HG03432 (cell line): Measurements from ENCODE around the gene LIFR.
A peak's percentile ranks its signal among the peaks of the same experiment; 100 is the strongest.

Source experiments
- ATAC-seq: cut with Tn5 transposase; IDR thresholded peaks from one replicate; pipeline ENCODE4 v1.9.1; 2021; ENCODE audit warnings: mild to moderate bottlenecking, moderate library complexity; ENCODE audit not compliant: unreplicated experiment

Gene LIFR

GRCh38 chr5:38551030-38552017 is 5.1 kb downstream of the LIFR start:
- ATAC-seq = peak; percentile 61

DNA sequence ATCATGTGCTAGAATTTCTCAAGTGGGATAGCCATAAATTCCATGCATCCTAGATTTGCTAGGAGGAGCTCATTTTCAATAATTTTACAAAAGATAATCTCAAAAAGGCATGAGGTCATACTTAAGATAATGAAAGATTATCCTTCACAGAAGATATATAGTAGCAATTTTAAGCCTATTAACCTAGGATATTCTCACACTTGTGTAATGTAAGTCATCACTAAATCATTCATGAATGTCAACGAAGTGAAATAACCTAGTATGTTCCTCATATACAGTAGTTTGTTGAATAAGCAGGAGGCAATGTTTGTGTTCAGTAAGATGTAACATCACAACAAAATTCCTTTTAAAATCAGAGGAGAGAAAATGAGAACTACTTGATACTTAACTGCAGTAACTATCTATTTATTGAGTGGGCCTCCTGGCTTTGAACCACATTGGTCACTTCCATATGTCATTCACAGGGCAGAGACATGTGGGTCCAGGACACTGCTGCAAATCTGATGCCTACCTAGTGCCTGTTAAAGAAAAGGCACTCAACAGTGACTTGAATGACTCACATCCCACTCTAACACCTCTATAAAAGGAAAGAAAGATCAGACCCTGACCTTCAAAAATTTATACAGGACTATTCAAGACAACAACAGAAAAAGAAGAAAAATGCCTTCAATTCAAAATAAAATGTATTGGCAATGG is 8.2 kb downstream of the LIFR start:
- no peak for ATAC-seq

GRCh38 chr5:38547257-38547656 is 9.2 kb downstream of the LIFR start:
- no peak for ATAC-seq

- ATAC-seq = no peak
Measured at GRCh38 chr5:38546691-38547146, 9.7 kb downstream of the LIFR start.

DNA sequence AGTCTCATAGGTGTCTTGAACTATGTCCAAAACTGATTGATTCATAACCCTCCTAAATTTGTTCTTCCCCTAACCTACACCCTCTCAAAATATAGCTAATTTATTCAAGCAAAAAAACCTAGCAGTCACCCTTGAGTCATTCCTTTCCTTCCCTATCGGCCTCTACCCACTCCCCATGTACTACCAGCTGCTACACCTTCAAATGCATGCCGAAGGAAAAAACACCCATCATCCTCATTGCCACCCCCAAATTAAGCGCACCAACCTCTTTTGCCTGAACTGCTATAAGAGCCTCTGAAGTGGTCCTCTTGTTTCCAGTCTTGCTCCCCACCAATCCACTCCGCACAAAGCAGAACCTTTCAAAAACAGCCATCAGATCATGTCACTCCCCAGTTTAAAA is 12.6 kb downstream of the LIFR start:
- no peak for ATAC-seq

- ATAC-seq = no peak
Measured at GRCh38 chr5:38543074-38543473, 13.4 kb downstream of the LIFR start.

DNA sequence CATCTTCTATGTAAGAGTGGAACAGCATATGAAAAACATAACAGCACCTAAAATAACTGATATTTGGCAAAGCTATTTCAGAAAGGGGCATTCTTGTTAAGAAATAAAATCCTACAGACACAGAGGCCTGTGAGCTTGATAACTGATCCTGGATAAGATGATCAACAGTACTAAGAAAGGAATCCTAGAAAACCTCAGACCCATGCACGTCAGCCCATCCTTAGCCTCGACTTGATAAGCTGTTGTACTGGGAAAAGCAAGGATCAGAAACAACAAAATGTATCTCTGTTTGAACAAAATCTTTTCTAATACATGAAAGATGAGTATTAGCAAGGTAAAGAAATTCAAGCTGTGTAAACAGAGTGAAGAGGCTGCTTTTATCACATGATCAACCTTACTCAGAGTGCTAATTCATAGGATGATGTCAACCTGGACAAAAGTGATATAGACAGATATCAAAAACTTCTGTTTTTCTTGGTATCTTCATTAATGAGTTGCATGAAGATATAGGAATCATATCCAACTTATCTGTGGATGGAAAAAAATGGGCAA is 15.2 kb downstream of the LIFR start:
- no peak for ATAC-seq

DNA sequence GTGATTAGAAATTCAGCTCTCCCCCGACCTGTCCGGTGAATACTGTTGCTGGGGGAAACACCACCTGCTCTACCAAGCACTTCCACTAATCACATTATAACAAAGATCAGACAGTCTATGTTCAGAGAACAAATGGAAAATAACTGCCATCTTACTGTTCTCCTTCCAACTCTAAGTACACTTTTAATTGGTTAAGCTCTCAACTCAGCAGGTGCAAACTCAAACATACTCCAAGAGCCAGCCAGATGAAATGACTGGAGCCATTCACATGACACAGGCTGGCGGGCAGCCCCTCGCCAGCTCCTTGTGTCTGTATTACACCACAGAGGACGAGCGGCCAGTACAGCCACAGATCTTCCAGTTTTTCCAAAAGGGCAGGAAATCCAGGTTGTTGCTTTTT is 16.1 kb downstream of the LIFR start:
- ATAC-seq = no peak

DNA sequence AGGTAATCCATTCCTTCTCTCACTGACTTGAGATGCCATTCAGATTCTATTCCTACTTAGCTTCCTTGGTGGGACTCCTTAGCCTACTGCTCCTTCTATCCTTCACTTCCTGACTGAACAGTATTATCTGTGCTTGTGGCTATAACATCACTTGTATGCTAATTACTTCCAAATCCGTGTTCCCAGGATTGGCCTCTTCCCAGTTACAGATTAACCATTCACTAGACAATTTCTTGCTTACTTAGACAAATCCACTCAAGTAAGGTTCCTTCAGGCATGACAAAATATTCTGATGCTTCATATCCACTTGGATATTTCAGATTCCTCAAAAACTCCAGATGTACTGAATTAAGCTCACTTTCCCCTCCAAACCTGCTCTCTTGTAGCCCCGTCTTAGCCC is 18.3 kb downstream of the LIFR start:
- no peak for ATAC-seq

GRCh38 chr5:38537505-38537904 is 18.9 kb downstream of the LIFR start:
- ATAC-seq = no peak

- no peak for ATAC-seq
Measured at GRCh38 chr5:38536968-38537367, 19.5 kb downstream of the LIFR start.

DNA sequence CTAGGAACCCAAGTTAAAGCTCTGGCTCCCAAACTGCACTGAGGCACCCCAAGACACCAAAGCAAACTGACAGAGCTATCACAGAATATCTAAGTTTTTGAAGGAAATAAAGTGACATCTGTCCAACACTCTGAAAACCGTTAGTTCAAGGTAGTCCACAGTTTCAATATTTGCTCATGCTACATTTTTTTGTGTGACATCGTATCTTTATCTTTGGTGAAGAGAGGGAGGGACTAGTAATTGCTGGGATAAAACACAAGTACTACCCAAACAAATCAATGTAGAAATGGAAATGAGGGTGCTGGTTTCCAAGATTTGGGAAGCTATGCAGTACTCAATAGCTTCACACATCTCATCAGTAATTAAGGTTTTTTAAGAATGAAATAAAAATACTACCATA is 20.6 kb downstream of the LIFR start:
- no peak for ATAC-seq

GRCh38 chr5:38535248-38535750 is 21.1 kb downstream of the LIFR start:
- no peak for ATAC-seq

DNA sequence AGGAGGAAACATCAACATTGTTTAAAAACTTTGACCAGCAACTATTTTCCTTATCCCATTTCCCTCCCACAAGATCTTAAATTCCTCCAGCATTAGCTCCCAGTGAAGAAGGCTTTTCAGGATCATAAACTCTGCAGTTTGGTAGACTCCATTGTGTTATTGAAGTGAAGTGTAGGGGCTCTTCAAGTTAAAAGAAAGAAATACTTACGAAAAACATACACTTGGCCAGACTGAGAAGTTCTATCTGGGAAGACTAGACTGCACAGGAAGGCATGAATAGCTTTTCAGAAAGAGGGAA is 22.3 kb downstream of the LIFR start:
- no peak for ATAC-seq

DNA sequence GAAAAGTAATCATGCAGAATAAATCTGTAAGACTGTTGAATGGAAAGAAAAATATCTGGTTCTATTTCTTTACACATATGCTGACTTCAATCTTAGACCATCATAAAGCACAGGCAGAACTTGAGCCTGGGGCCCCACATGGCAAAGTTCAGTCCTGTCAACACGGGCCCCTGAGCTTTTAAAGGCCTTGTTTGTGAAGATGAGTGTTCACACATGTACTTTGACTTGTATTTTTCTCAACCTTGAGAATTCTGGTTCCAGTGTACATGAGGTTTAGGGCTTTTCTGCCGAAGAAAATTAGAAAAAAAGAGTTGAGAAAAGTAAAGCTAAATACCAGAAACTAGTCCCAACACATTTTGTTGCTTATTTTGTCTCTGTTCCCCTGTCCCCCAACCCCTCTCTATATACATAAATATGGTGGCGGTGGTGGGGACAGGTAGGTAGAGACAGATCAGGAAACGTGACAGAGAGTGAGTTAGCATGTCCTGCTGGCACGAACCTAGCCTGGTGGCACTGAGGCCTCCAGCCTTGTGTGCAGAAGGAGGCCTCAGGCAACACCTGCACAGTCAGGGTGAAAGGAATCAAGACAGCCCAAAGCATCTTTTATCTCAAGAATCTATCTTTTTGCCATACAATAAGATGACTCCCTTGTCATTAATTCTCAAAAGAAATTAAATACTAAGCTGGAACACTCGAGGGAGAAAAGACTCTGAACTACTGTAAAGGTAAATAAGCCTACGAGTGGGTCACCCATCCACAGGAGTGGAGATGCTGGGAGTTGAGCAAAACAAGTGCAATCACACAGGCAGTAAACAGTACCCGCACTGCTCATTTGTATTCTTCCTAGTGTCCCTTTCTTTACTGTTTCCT is 22.9 kb downstream of the LIFR start:
- no peak for ATAC-seq

GRCh38 chr5:38532165-38532669 is 24.2 kb downstream of the LIFR start:
- no peak for ATAC-seq

DNA sequence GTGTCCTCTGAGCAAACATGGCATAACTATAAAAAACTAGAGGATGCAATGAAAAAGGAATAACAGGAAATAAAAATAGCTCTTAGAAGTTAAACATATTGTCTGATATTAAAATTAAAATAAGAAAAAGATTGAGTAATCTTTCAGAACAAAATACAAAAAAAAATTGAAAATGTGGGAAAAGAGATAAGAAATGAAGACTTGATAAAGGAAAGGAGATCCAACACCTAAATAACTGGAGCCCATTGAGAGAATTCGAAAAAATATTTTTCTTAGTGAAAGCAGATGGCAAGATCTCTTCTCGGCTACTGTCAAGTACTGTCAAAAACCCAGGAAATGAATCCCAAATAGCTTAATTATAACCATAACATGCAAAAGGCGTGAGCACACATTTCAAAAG is 24.9 kb downstream of the LIFR start:
- no peak for ATAC-seq

- no peak for ATAC-seq
Measured at GRCh38 chr5:38529955-38530646, 26.3 kb downstream of the LIFR start.

DNA sequence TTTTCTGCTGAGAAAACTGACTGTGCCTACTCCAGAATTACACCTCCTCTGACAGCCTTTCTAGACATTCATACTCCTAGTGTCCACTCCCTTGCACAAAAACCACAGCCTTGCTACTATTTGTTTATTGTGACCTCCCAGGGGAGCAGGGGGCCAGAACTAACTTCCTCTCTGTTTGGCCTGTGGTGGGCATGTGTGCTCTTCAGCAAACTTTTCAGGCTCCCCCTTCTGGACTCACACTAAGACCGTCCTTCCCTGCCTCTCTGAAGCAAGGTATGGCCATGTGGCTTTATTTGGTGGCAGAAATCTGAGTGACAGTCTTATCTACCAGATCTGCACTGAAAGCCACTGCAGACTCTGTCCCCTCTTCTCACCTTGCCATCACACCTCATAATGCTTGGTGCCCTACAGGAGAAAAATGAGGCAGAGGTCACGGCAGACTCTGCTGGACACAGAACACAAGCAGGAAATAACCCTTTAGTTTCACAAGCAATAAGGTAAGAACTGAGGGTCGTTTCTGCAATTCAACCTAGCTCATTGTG is 28.2 kb downstream of the LIFR start:
- ATAC-seq = no peak

- no peak for ATAC-seq
Measured at GRCh38 chr5:38527475-38527874, 29.0 kb downstream of the LIFR start.
